Suprapubic skin (tissue), 4 donors: ENCODE data around the gene CD1D. TPM values are rescaled to one million over a fixed set of nuclear protein-coding genes. Genes with fewer than 3 reads are reported as not detected.

Experiments used
- DNase-seq, 2 donors: peaks; one replicate each; pipeline ENCODE4 v3.0.0-alpha.2; 2019; ENCODE audit warnings: low spot score in 2 of 2
- H3K27ac ChIP-seq: fragments of 200-600 bp; sonication (generic); one replicate; pipeline ENCODE4 v1.5.1; 2019
- H3K27me3 ChIP-seq: fragments of 200-600 bp; sonication (generic); one replicate; pipeline ENCODE4 v1.5.1; 2019
- H3K36me3 ChIP-seq: fragments of 200-600 bp; sonication (generic); one replicate; pipeline ENCODE4 v1.5.1; 2019
- H3K4me1 ChIP-seq: fragments of 200-600 bp; sonication (generic); one replicate; pipeline ENCODE4 v1.5.1; 2019
- H3K4me3 ChIP-seq: fragments of 200-600 bp; sonication (generic); one replicate; pipeline ENCODE4 v1.5.1; 2019; ENCODE audit warnings: mild to moderate bottlenecking
- H3K9me3 ChIP-seq: fragments of 200-600 bp; sonication (generic); one replicate; pipeline ENCODE4 v1.5.1; 2019
- CTCF ChIP-seq, 2 donors: fragments of 200-600 bp in 1 of 2; fragments of 450-650 bp in 1 of 2; sonication (generic) in 1 of 2; IDR thresholded peaks; one replicate each; pipeline ENCODE4 v1.5.1; 2016 to 2019; ENCODE audit warnings: antibody characterized with exemption in 2 of 2, mild to moderate bottlenecking in 1 of 2, moderate library complexity in 1 of 2
- EP300 ChIP-seq: sonication (generic); formaldehyde crosslinking; IDR thresholded peaks from one replicate; pipeline ENCODE4 v1.6.1; 2017; ENCODE audit warnings: antibody characterized with exemption
- POLR2A ChIP-seq, 2 donors: fragments of 450-650 bp; IDR thresholded peaks; one replicate each; pipeline ENCODE4 v1.6.1; 2017; ENCODE audit warnings: antibody characterized with exemption in 2 of 2, mild to moderate bottlenecking in 2 of 2, moderate library complexity in 2 of 2
- POLR2AphosphoS5 ChIP-seq, 3 donors: sonication (generic); formaldehyde crosslinking; IDR thresholded peaks; one replicate each; pipeline ENCODE4 v1.6.1; 2017; ENCODE audit warnings: antibody characterized with exemption in 3 of 3
- WGBS: methylation state at CpG from one replicate; pipeline ENCODE4 v1.1.5; 2018; 5-methylcytosine and 5-hydroxymethylcytosine counted together
- total RNA-seq, 4 donors: library from RNA; depleted of rRNA; stranded (reverse); fragments of >200 nt; gene quantifications; one replicate each; pipeline ENCODE4 v1.1.0, GENCODE V29; 2016

Gene CD1D
- total RNA-seq, 4 donors from 2014 or later: 0.38 to 0.97 TPM; not detected in 2

- peak overlapping the region; percentile 38 for H3K4me3 ChIP-seq
Observed at GRCh38 chr1:158149577-158150269, 31.0 kb upstream of the CD1D start.

GRCh38 chr1:158150523-158150922 lies 30.2 kb upstream of the CD1D start:
- Histone ChIP-seq H3K27me3 (no peaks in the 10 kb centered on the region), H3K4me3 (no peak overlapping the region), H3K4me1 (peaks cover 20% of the 10 kb centered on the region), H3K27ac (no peak overlapping the region), H3K36me3 (no peaks in the 10 kb centered on the region), H3K9me3 (no peaks in the 10 kb centered on the region)
- WGBS: 68% methylated on average over 1 of the region's 1 CpG
- TF ChIP-seq POLR2AphosphoS5 (IDR thresholded peaks at IDR 0.05): no peak
- no peak for TF ChIP-seq POLR2A (IDR thresholded peaks at IDR 0.05)
- no peak for TF ChIP-seq CTCF (IDR thresholded peaks at IDR 0.05)
- no peak for TF ChIP-seq EP300
- no peak for DNase-seq

More at GRCh38 chr1:158149577-158150269, 31.0 kb upstream of the CD1D start:
- Histone ChIP-seq H3K4me1 (peaks cover 20% of the 10 kb centered on the region), H3K27me3 (no peaks in the 10 kb centered on the region), H3K27ac (peak overlapping the region; percentile 16), H3K9me3 (no peaks in the 10 kb centered on the region), H3K36me3 (no peaks in the 10 kb centered on the region)
- 6% methylated on average over 31 of the region's 31 CpGs for WGBS
- peak in 1 of 3 donors; percentile 48 for TF ChIP-seq POLR2AphosphoS5 (IDR thresholded peaks at IDR 0.05)
- no peak for TF ChIP-seq POLR2A (IDR thresholded peaks at IDR 0.05)
- TF ChIP-seq CTCF (IDR thresholded peaks at IDR 0.05): no peak
- TF ChIP-seq EP300: peak; percentile 47
- DNase-seq: peak; percentile 95 to 96

GRCh38 chr1:158153179-158153578 lies 27.5 kb upstream of the CD1D start:
- no peak overlapping the region for H3K27ac ChIP-seq
- WGBS: 83% methylated on average over 1 of the region's 1 CpG

GRCh38 chr1:158153746-158154444 lies 26.8 kb upstream of the CD1D start:
- Histone ChIP-seq H3K9me3 (no peaks in the 10 kb centered on the region), H3K36me3 (no peaks in the 10 kb centered on the region), H3K4me3 (no peak overlapping the region), H3K27me3 (no peaks in the 10 kb centered on the region), H3K4me1 (peaks cover 13% of the 10 kb centered on the region), H3K27ac (no peak overlapping the region)
- WGBS: 82% methylated on average over 5 of the region's 5 CpGs
- no peak for DNase-seq
- no peak for TF ChIP-seq POLR2A (IDR thresholded peaks at IDR 0.05)
- TF ChIP-seq POLR2AphosphoS5 (IDR thresholded peaks at IDR 0.05): no peak
- no peak for TF ChIP-seq EP300
- no peak for TF ChIP-seq CTCF (IDR thresholded peaks at IDR 0.05)

More at GRCh38 chr1:158153179-158153578, 27.5 kb upstream of the CD1D start:
- Histone ChIP-seq H3K36me3 (no peaks in the 10 kb centered on the region), H3K4me1 (peaks cover 13% of the 10 kb centered on the region), H3K27me3 (no peaks in the 10 kb centered on the region), H3K9me3 (no peaks in the 10 kb centered on the region), H3K4me3 (no peak overlapping the region)
- no peak for DNase-seq
- TF ChIP-seq EP300 (no peak), CTCF (IDR thresholded peaks at IDR 0.05) (no peak), POLR2A (IDR thresholded peaks at IDR 0.05) (no peak), POLR2AphosphoS5 (IDR thresholded peaks at IDR 0.05) (no peak)

GRCh38 chr1:158154501-158154900 lies 26.2 kb upstream of the CD1D start:
- WGBS: 82% methylated on average over 3 of the region's 3 CpGs
- DNase-seq: no peak
- no peaks in the 10 kb centered on the region for H3K9me3 ChIP-seq
- H3K27me3 ChIP-seq: no peaks in the 10 kb centered on the region
- H3K4me1 ChIP-seq: peaks cover 8% of the 10 kb centered on the region
- H3K36me3 ChIP-seq: no peaks in the 10 kb centered on the region
- no peak overlapping the region for H3K27ac ChIP-seq
- TF ChIP-seq POLR2A (IDR thresholded peaks at IDR 0.05): no peak
- no peak for TF ChIP-seq CTCF (IDR thresholded peaks at IDR 0.05)
- TF ChIP-seq POLR2AphosphoS5 (IDR thresholded peaks at IDR 0.05): no peak
- no peak for TF ChIP-seq EP300
- H3K4me3 ChIP-seq: no peak overlapping the region
